Vagina (tissue), 2 donors: ENCODE results near the gene GMNC.

Experiments
- CTCF ChIP-seq, 3 experiments: fragments of 450-650 bp in 2 of 3; fragments of 200-600 bp in 1 of 3; sonication (generic) in 1 of 3; IDR thresholded peaks; one replicate each; pipeline ENCODE4 v1.5.1; 2017 to 2019; ENCODE audit warnings: antibody characterized with exemption in 3 of 3, mild to moderate bottlenecking in 2 of 3, moderate library complexity in 2 of 3
- POLR2A ChIP-seq, 2 donors: fragments of 450-650 bp; IDR thresholded peaks; one replicate each; pipeline ENCODE4 v1.6.1; 2017; ENCODE audit warnings: antibody characterized with exemption in 2 of 2, mild to moderate bottlenecking in 2 of 2, moderate library complexity in 2 of 2
- POLR2AphosphoS5 ChIP-seq, 2 donors: sonication (generic); formaldehyde crosslinking; IDR thresholded peaks; one replicate each; pipeline ENCODE4 v1.9.0; 2017; ENCODE audit warnings: antibody characterized with exemption in 2 of 2, mild to moderate bottlenecking in 2 of 2, low read depth in 1 of 2; ENCODE audit not compliant: insufficient read depth in 1 of 2

GRCh38 chr3:190849607-190850006, 12.9 kb downstream of the GMNC start:
- no peak for TF ChIP-seq CTCF (IDR thresholded peaks at IDR 0.05)
- no peak for TF ChIP-seq POLR2A (IDR thresholded peaks at IDR 0.05)
- no peak for TF ChIP-seq POLR2AphosphoS5 (IDR thresholded peaks at IDR 0.05; ENCODE audit: insufficient read depth in 1 of 2, low read depth in 1 of 2)
